ENCODE measurements around the gene TIMM23B.
A peak's percentile ranks its signal among the peaks of the same experiment; 100 is the strongest.
"Not testable (repeated sequence)": the region's sequence is repeated elsewhere in the genome, so short reads cannot be mapped to it uniquely, and the experiment has no call there.

Gene TIMM23B

GRCh38 chr10:49922041-49922440, 19.8 kb upstream of the TIMM23B start:
- H3K9ac ChIP-seq (ENCODE audit: low read depth, low read length); H4K20me1 ChIP-seq (ENCODE audit: insufficient read depth, low read length); H3K36me3 ChIP-seq (ENCODE audit: insufficient read depth, low read length); ATAC-seq (ENCODE audit: insufficient read depth, low read depth); H3K79me2 ChIP-seq (ENCODE audit: insufficient read depth, low read length); H3K27ac ChIP-seq (ENCODE audit: low read length); H3K4me1 ChIP-seq (ENCODE audit: insufficient read depth, low read length); H3K9me3 ChIP-seq (ENCODE audit: insufficient read depth, low read length, severe bottlenecking); H2AFZ ChIP-seq (ENCODE audit: low read depth, low read length); DNase-seq; H3K4me3 ChIP-seq (ENCODE audit: low read depth in 1 of 2, low read length in 2 of 2); H3K4me2 ChIP-seq (ENCODE audit: insufficient read depth, low read length); H3K27me3 ChIP-seq (ENCODE audit: insufficient read depth, low read length, poor library complexity): not testable (repeated sequence)

GRCh38 chr10:49923572-49923971, 18.3 kb upstream of the TIMM23B start:
- not testable (repeated sequence) for H3K9ac ChIP-seq (ENCODE audit: low read depth, low read length); H4K20me1 ChIP-seq (ENCODE audit: insufficient read depth, low read length); H3K27ac ChIP-seq (ENCODE audit: low read length); H3K36me3 ChIP-seq (ENCODE audit: insufficient read depth, low read length); H3K27me3 ChIP-seq (ENCODE audit: insufficient read depth, low read length, poor library complexity); H2AFZ ChIP-seq (ENCODE audit: low read depth, low read length); ATAC-seq (ENCODE audit: insufficient read depth, low read depth); H3K4me1 ChIP-seq (ENCODE audit: insufficient read depth, low read length); H3K4me3 ChIP-seq (ENCODE audit: low read depth in 1 of 2, low read length in 2 of 2); H3K9me3 ChIP-seq (ENCODE audit: insufficient read depth, low read length, severe bottlenecking); H3K79me2 ChIP-seq (ENCODE audit: insufficient read depth, low read length); DNase-seq; H3K4me2 ChIP-seq (ENCODE audit: insufficient read depth, low read length)

- not testable (repeated sequence) for H3K4me3 ChIP-seq (ENCODE audit: low read depth in 1 of 2, low read length in 2 of 2); H4K20me1 ChIP-seq (ENCODE audit: insufficient read depth, low read length); H3K4me1 ChIP-seq (ENCODE audit: insufficient read depth, low read length); H3K9ac ChIP-seq (ENCODE audit: low read depth, low read length); H2AFZ ChIP-seq (ENCODE audit: low read depth, low read length); DNase-seq; ATAC-seq (ENCODE audit: insufficient read depth, low read depth); H3K27ac ChIP-seq (ENCODE audit: low read length); H3K27me3 ChIP-seq (ENCODE audit: insufficient read depth, low read length, poor library complexity); H3K9me3 ChIP-seq (ENCODE audit: insufficient read depth, low read length, severe bottlenecking); H3K36me3 ChIP-seq (ENCODE audit: insufficient read depth, low read length); H3K4me2 ChIP-seq (ENCODE audit: insufficient read depth, low read length); H3K79me2 ChIP-seq (ENCODE audit: insufficient read depth, low read length)
Measured at GRCh38 chr10:49931276-49931675, 10.6 kb upstream of the TIMM23B start.

GRCh38 chr10:49931959-49932728, 9.7 kb upstream of the TIMM23B start:
- not testable (repeated sequence) for H3K36me3 ChIP-seq (ENCODE audit: insufficient read depth, low read length); H3K9ac ChIP-seq (ENCODE audit: low read depth, low read length); H3K4me3 ChIP-seq (ENCODE audit: low read depth in 1 of 2, low read length in 2 of 2); DNase-seq; H2AFZ ChIP-seq (ENCODE audit: low read depth, low read length); H3K27me3 ChIP-seq (ENCODE audit: insufficient read depth, low read length, poor library complexity); H3K27ac ChIP-seq (ENCODE audit: low read length); H3K4me1 ChIP-seq (ENCODE audit: insufficient read depth, low read length); H3K9me3 ChIP-seq (ENCODE audit: insufficient read depth, low read length, severe bottlenecking); H3K4me2 ChIP-seq (ENCODE audit: insufficient read depth, low read length); ATAC-seq (ENCODE audit: insufficient read depth, low read depth); H3K79me2 ChIP-seq (ENCODE audit: insufficient read depth, low read length); H4K20me1 ChIP-seq (ENCODE audit: insufficient read depth, low read length)

GRCh38 chr10:49942339-49942705, 469 bp downstream of the TIMM23B start:
- ATAC-seq (ENCODE audit: insufficient read depth, low read depth) = peak; percentile 8; the same call in 1 of the 3 replicates
- Histone ChIP-seq H3K36me3 (ENCODE audit: insufficient read depth, low read length) (peaks cover 13% of the 10 kb centered on the region), H3K4me1 (ENCODE audit: insufficient read depth, low read length) (peaks cover 27% of the 10 kb centered on the region), H3K4me3 (ENCODE audit: low read depth in 1 of 2, low read length in 2 of 2) (peak overlapping the region; percentile 55 to 69; a peak in 3 of 4 replicates), H3K9ac (ENCODE audit: low read depth, low read length) (peak overlapping the region; percentile 68), H3K27ac (ENCODE audit: low read length) (peak overlapping the region; percentile 75), H3K79me2 (ENCODE audit: insufficient read depth, low read length) (peaks cover 70% of the 10 kb centered on the region), H2AFZ (ENCODE audit: low read depth, low read length) (peak overlapping the region; percentile 63), H3K4me2 (ENCODE audit: insufficient read depth, low read length) (peak overlapping the region; percentile 64), H4K20me1 (ENCODE audit: insufficient read depth, low read length) (peaks cover 15% of the 10 kb centered on the region; the same call in 1 of the 2 replicates)
- H3K27me3 ChIP-seq (ENCODE audit: insufficient read depth, low read length, poor library complexity); H3K9me3 ChIP-seq (ENCODE audit: insufficient read depth, low read length, severe bottlenecking); DNase-seq: not testable (repeated sequence)

GRCh38 chr10:49943607-49944006, 1.8 kb downstream of the TIMM23B start:
- ATAC-seq (ENCODE audit: insufficient read depth, low read depth); H2AFZ ChIP-seq (ENCODE audit: low read depth, low read length); H4K20me1 ChIP-seq (ENCODE audit: insufficient read depth, low read length); H3K27me3 ChIP-seq (ENCODE audit: insufficient read depth, low read length, poor library complexity); H3K9ac ChIP-seq (ENCODE audit: low read depth, low read length); H3K9me3 ChIP-seq (ENCODE audit: insufficient read depth, low read length, severe bottlenecking); DNase-seq: not testable (repeated sequence)
- peak overlapping the region; percentile 64 for H3K4me2 ChIP-seq (ENCODE audit: insufficient read depth, low read length)
- H3K4me1 ChIP-seq (ENCODE audit: insufficient read depth, low read length) = peaks cover 23% of the 10 kb centered on the region
- H3K36me3 ChIP-seq (ENCODE audit: insufficient read depth, low read length) = peaks cover 13% of the 10 kb centered on the region
- peaks cover 66% of the 10 kb centered on the region for H3K79me2 ChIP-seq (ENCODE audit: insufficient read depth, low read length)
- peak overlapping the region; percentile 44; the same call in 1 of the 2 replicates for H3K27ac ChIP-seq (ENCODE audit: low read length)
- H3K4me3 ChIP-seq (ENCODE audit: low read depth in 1 of 2, low read length in 2 of 2) = peak overlapping the region in 1 of 2 experiments; percentile 41; a peak in 1 of 4 replicates

GRCh38 chr10:49948142-49948541, 6.3 kb downstream of the TIMM23B start:
- not testable (repeated sequence) for H2AFZ ChIP-seq (ENCODE audit: low read depth, low read length); H3K27me3 ChIP-seq (ENCODE audit: insufficient read depth, low read length, poor library complexity); H3K9me3 ChIP-seq (ENCODE audit: insufficient read depth, low read length, severe bottlenecking); H3K4me3 ChIP-seq (ENCODE audit: low read depth in 1 of 2, low read length in 2 of 2); H3K4me1 ChIP-seq (ENCODE audit: insufficient read depth, low read length); H3K4me2 ChIP-seq (ENCODE audit: insufficient read depth, low read length); H3K9ac ChIP-seq (ENCODE audit: low read depth, low read length); ATAC-seq (ENCODE audit: insufficient read depth, low read depth); DNase-seq; H3K27ac ChIP-seq (ENCODE audit: low read length); H4K20me1 ChIP-seq (ENCODE audit: insufficient read depth, low read length)
- Histone ChIP-seq H3K36me3 (ENCODE audit: insufficient read depth, low read length) (peaks cover 16% of the 10 kb centered on the region), H3K79me2 (ENCODE audit: insufficient read depth, low read length) (peaks cover 42% of the 10 kb centered on the region)

- H3K27ac ChIP-seq (ENCODE audit: low read length) = not testable (repeated sequence)
- H3K79me2 ChIP-seq (ENCODE audit: insufficient read depth, low read length) = peaks cover 37% of the 10 kb centered on the region
Measured at GRCh38 chr10:49948737-49949136, 6.9 kb downstream of the TIMM23B start.

More at GRCh38 chr10:49948737-49949136, 6.9 kb downstream of the TIMM23B start:
- not testable (repeated sequence) for ATAC-seq (ENCODE audit: insufficient read depth, low read depth); H3K9me3 ChIP-seq (ENCODE audit: insufficient read depth, low read length, severe bottlenecking); H3K4me3 ChIP-seq (ENCODE audit: low read depth in 1 of 2, low read length in 2 of 2); DNase-seq; H3K4me2 ChIP-seq (ENCODE audit: insufficient read depth, low read length); H2AFZ ChIP-seq (ENCODE audit: low read depth, low read length); H3K27me3 ChIP-seq (ENCODE audit: insufficient read depth, low read length, poor library complexity); H3K4me1 ChIP-seq (ENCODE audit: insufficient read depth, low read length); H3K9ac ChIP-seq (ENCODE audit: low read depth, low read length); H4K20me1 ChIP-seq (ENCODE audit: insufficient read depth, low read length)
- H3K36me3 ChIP-seq (ENCODE audit: insufficient read depth, low read length) = peaks cover 14% of the 10 kb centered on the region

All from DND-41 (cell line).